ENCODE measurements around the gene SLC25A48. TPM values are rescaled to one million over a fixed set of nuclear protein-coding genes. Genes with fewer than 3 reads are reported as not detected.
"Not testable (repeated sequence)": the region's sequence is repeated elsewhere in the genome, so short reads cannot be mapped to it uniquely, and the experiment has no call there.

Gene SLC25A48
- total RNA-seq, 2 experiments from 2014 or later, result not detected

GRCh38 chr5:135843571-135844337 is 9.3 kb downstream of the SLC25A48 start:
- no peak for DNase-seq
- CTCF ChIA-PET, result no interaction called here
- peaks cover 2% of the 10 kb centered on the region for H3K9me3 Mint-ChIP-seq (ENCODE audit: low read depth)

GRCh38 chr5:135846311-135846710 is 11.8 kb downstream of the SLC25A48 start:
- H3K27ac Mint-ChIP-seq, result no peak overlapping the region
- ATAC-seq (no peak), DNase-seq (no peak)
- no peaks in the 10 kb centered on the region for H3K4me1 Mint-ChIP-seq
- H3K27me3 Mint-ChIP-seq, result no peaks in the 10 kb centered on the region
- intact Hi-C loops (cut with DNase I, micrococcal nuclease), result no loop called here
- H3K4me3 Mint-ChIP-seq, result no peak overlapping the region
- H3K9me3 Mint-ChIP-seq (ENCODE audit: low read depth), result no peaks in the 10 kb centered on the region
- ChIA-PET CTCF (interaction anchor here (1.2 kb wide), 1 partner anchor 264 kb away, joined by 3 read pairs; no protein-coding TSS in a partner anchor), POLR2A (no interaction called here)
- no peaks in the 10 kb centered on the region for H3K36me3 Mint-ChIP-seq (ENCODE audit: low read depth)

More at GRCh38 chr5:135843571-135844337, 9.3 kb downstream of the SLC25A48 start:
- ATAC-seq, result no peak
- POLR2A ChIA-PET, result no interaction called here
- intact Hi-C loops (cut with DNase I, micrococcal nuclease), result no loop called here
- H3K4me3 Mint-ChIP-seq, result no peak overlapping the region
- no peaks in the 10 kb centered on the region for H3K36me3 Mint-ChIP-seq (ENCODE audit: low read depth)
- H3K27ac Mint-ChIP-seq, result no peak overlapping the region
- no peaks in the 10 kb centered on the region for H3K4me1 Mint-ChIP-seq
- peaks cover 9% of the 10 kb centered on the region for H3K27me3 Mint-ChIP-seq

- no peaks in the 10 kb centered on the region for H3K27me3 Mint-ChIP-seq
- intact Hi-C loops (cut with DNase I, micrococcal nuclease), result no loop called here
- H3K4me3 Mint-ChIP-seq, result no peak overlapping the region
- no peaks in the 10 kb centered on the region for H3K4me1 Mint-ChIP-seq
- DNase-seq (no peak), ATAC-seq (no peak)
- no peaks in the 10 kb centered on the region for H3K36me3 Mint-ChIP-seq (ENCODE audit: low read depth)
- H3K9me3 Mint-ChIP-seq (ENCODE audit: low read depth), result no peaks in the 10 kb centered on the region
- CTCF ChIA-PET, result no interaction called here
- H3K27ac Mint-ChIP-seq, result no peak overlapping the region
- POLR2A ChIA-PET, result no interaction called here
These were observed 13.5 kb downstream of the SLC25A48 start for GRCh38 chr5:135847976-135848375.

- ChIA-PET CTCF (no interaction called here), POLR2A (no interaction called here)
- Mint-ChIP-seq H3K4me3 (no peak overlapping the region), H3K27ac (no peak overlapping the region), H3K27me3 (no peaks in the 10 kb centered on the region), H3K9me3 (ENCODE audit: low read depth) (no peaks in the 10 kb centered on the region), H3K36me3 (ENCODE audit: low read depth) (no peaks in the 10 kb centered on the region), H3K4me1 (no peaks in the 10 kb centered on the region)
- DNase-seq (no peak), ATAC-seq (no peak)
- intact Hi-C loops (cut with DNase I, micrococcal nuclease), result no loop called here
These were observed 15.8 kb downstream of the SLC25A48 start for GRCh38 chr5:135850231-135850630.

GRCh38 chr5:135850671-135851070 is 16.2 kb downstream of the SLC25A48 start:
- DNase-seq (no peak), ATAC-seq (no peak)
- H3K36me3 Mint-ChIP-seq (ENCODE audit: low read depth), result no peaks in the 10 kb centered on the region
- ChIA-PET CTCF (no interaction called here), POLR2A (no interaction called here)
- H3K9me3 Mint-ChIP-seq (ENCODE audit: low read depth), result no peaks in the 10 kb centered on the region
- H3K27ac Mint-ChIP-seq, result no peak overlapping the region
- H3K27me3 Mint-ChIP-seq, result no peaks in the 10 kb centered on the region
- no peak overlapping the region for H3K4me3 Mint-ChIP-seq
- no peaks in the 10 kb centered on the region for H3K4me1 Mint-ChIP-seq
- intact Hi-C loops (cut with DNase I, micrococcal nuclease), result no loop called here

- ChIA-PET POLR2A (no interaction called here), CTCF (interaction anchor here (0.6 kb wide), 1 partner anchor 10 kb away, joined by 3 read pairs; no protein-coding TSS in a partner anchor)
- Mint-ChIP-seq H3K27me3 (no peaks in the 10 kb centered on the region), H3K36me3 (ENCODE audit: low read depth) (no peaks in the 10 kb centered on the region), H3K27ac (no peak overlapping the region), H3K4me3 (no peak overlapping the region), H3K4me1 (no peaks in the 10 kb centered on the region), H3K9me3 (ENCODE audit: low read depth) (no peaks in the 10 kb centered on the region)
- DNase-seq (no peak), ATAC-seq (no peak)
- intact Hi-C loops (cut with DNase I, micrococcal nuclease), result no loop called here
These were observed 16.9 kb downstream of the SLC25A48 start for GRCh38 chr5:135851186-135851914.

GRCh38 chr5:135851915-135852845 is 17.7 kb downstream of the SLC25A48 start:
- Mint-ChIP-seq H3K27me3 (no peaks in the 10 kb centered on the region), H3K27ac (no peak overlapping the region), H3K4me3 (no peak overlapping the region), H3K4me1 (no peaks in the 10 kb centered on the region), H3K9me3 (ENCODE audit: low read depth) (no peaks in the 10 kb centered on the region), H3K36me3 (ENCODE audit: low read depth) (no peaks in the 10 kb centered on the region)
- ATAC-seq (no peak), DNase-seq (no peak)
- ChIA-PET CTCF (interaction anchor here (0.6 kb wide), 1 partner anchor 11 kb away, joined by 3 read pairs; no protein-coding TSS in a partner anchor), POLR2A (no interaction called here)
- intact Hi-C loops (cut with DNase I, micrococcal nuclease), result no loop called here

- no peaks in the 10 kb centered on the region for H3K9me3 Mint-ChIP-seq (ENCODE audit: low read depth)
- peaks cover 2% of the 10 kb centered on the region for H3K27me3 Mint-ChIP-seq
- intact Hi-C loops (cut with DNase I, micrococcal nuclease), result no loop called here
- H3K4me3 Mint-ChIP-seq, result no peak overlapping the region
- no peaks in the 10 kb centered on the region for H3K36me3 Mint-ChIP-seq (ENCODE audit: low read depth)
- H3K4me1 Mint-ChIP-seq, result no peaks in the 10 kb centered on the region
- no peak overlapping the region for H3K27ac Mint-ChIP-seq
- no peak for DNase-seq
- POLR2A ChIA-PET, result no interaction called here
- CTCF ChIA-PET, result interaction anchor here (0.7 kb wide), 1 partner anchor 21 kb away, joined by 3 read pairs; no protein-coding TSS in a partner anchor
- no peak for ATAC-seq
These were observed 23.3 kb downstream of the SLC25A48 start for GRCh38 chr5:135857630-135858311.

GRCh38 chr5:135859186-135859585 is 24.7 kb downstream of the SLC25A48 start:
- ATAC-seq; H3K36me3 Mint-ChIP-seq (ENCODE audit: low read depth); H3K4me1 Mint-ChIP-seq; DNase-seq; H3K4me3 Mint-ChIP-seq; CTCF ChIA-PET; intact Hi-C loops (cut with DNase I, micrococcal nuclease); H3K9me3 Mint-ChIP-seq (ENCODE audit: low read depth); H3K27me3 Mint-ChIP-seq; H3K27ac Mint-ChIP-seq; POLR2A ChIA-PET: not testable (repeated sequence)

GRCh38 chr5:135859641-135860040 is 25.2 kb downstream of the SLC25A48 start:
- intact Hi-C loops (cut with DNase I, micrococcal nuclease), result no loop called here
- ChIA-PET CTCF (interaction anchor here (0.6 kb wide), 1 partner anchor 322 kb away, joined by 3 read pairs; no protein-coding TSS in a partner anchor), POLR2A (no interaction called here)
- no peak overlapping the region for H3K27ac Mint-ChIP-seq
- ATAC-seq (no peak), DNase-seq (no peak)
- peaks cover 5% of the 10 kb centered on the region for H3K27me3 Mint-ChIP-seq
- no peaks in the 10 kb centered on the region for H3K36me3 Mint-ChIP-seq (ENCODE audit: low read depth)
- no peak overlapping the region for H3K4me3 Mint-ChIP-seq
- H3K9me3 Mint-ChIP-seq (ENCODE audit: low read depth), result no peaks in the 10 kb centered on the region
- no peaks in the 10 kb centered on the region for H3K4me1 Mint-ChIP-seq

- Mint-ChIP-seq H3K9me3 (ENCODE audit: low read depth) (no peaks in the 10 kb centered on the region), H3K4me3 (no peak overlapping the region), H3K27ac (no peak overlapping the region), H3K27me3 (peaks cover 7% of the 10 kb centered on the region), H3K4me1 (no peaks in the 10 kb centered on the region), H3K36me3 (ENCODE audit: low read depth) (no peaks in the 10 kb centered on the region)
- CTCF ChIA-PET, result no interaction called here
- ATAC-seq (no peak), DNase-seq (no peak)
- intact Hi-C loops (cut with DNase I, micrococcal nuclease), result no loop called here
- POLR2A ChIA-PET, result no interaction called here
These were observed 27.2 kb downstream of the SLC25A48 start for GRCh38 chr5:135861641-135862040.
